Tibial artery (tissue), 4 donors: ENCODE measurements around the gene PTPRN2.

Experiments used
- DNase-seq, 2 donors: peaks; one replicate each; pipeline ENCODE4 v3.0.0-alpha.2; 2019
- H3K27ac ChIP-seq, 2 donors: fragments of 200-600 bp; sonication (generic) in 1 of 2; 1 replicate in 1 of 2; 2 replicates in 1 of 2; pipeline ENCODE4 v1.5.1; 2018 to 2019; ENCODE audit warnings: mild to moderate bottlenecking in 1 of 2
- H3K27me3 ChIP-seq, 2 donors: fragments of 200-600 bp; sonication (generic) in 1 of 2; one replicate each; pipeline versions ENCODE4 v1.5.1 to v1.6.0; 2016 to 2019
- H3K36me3 ChIP-seq, 3 donors: fragments of 200-600 bp; sonication (generic) in 2 of 3; one replicate each; pipeline ENCODE4 v1.5.1; 2016 to 2019; ENCODE audit warnings: mild to moderate bottlenecking in 2 of 3
- H3K4me1 ChIP-seq, 4 donors: fragments of 200-600 bp; sonication (generic) in 2 of 4; 1 replicate in 3 of 4; 2 replicates in 1 of 4; pipeline ENCODE4 v1.5.1; 2016 to 2019
- H3K4me3 ChIP-seq, 2 donors: fragments of 200-600 bp; sonication (generic) in 1 of 2; 1 replicate in 1 of 2; 2 replicates in 1 of 2; pipeline ENCODE4 v1.5.1; 2018 to 2019; ENCODE audit warnings: mild to moderate bottlenecking in 2 of 2
- H3K9me3 ChIP-seq, 3 donors: fragments of 200-600 bp; sonication (generic) in 1 of 3; one replicate each; pipeline ENCODE4 v1.5.1; 2016 to 2019
- intact Hi-C: fragments of 100-400 bp; cut with DNase I; formaldehyde crosslinking; loops from one replicate; pipeline ENCODE4 v1.15.0; 2023; ENCODE audit warnings: low total_unique reads
- TF ChIP-seq, protein P1 (sequence below), 2 experiments: fragments of 200-600 bp in 1 of 2; fragments of 450-650 bp in 1 of 2; IDR thresholded peaks; one replicate each; pipeline ENCODE4 v1.5.1; 2017 to 2019; ENCODE audit warnings: antibody characterized with exemption in 2 of 2, mild to moderate bottlenecking in 1 of 2, moderate library complexity in 1 of 2

The PTPRN2 gene

DNA sequence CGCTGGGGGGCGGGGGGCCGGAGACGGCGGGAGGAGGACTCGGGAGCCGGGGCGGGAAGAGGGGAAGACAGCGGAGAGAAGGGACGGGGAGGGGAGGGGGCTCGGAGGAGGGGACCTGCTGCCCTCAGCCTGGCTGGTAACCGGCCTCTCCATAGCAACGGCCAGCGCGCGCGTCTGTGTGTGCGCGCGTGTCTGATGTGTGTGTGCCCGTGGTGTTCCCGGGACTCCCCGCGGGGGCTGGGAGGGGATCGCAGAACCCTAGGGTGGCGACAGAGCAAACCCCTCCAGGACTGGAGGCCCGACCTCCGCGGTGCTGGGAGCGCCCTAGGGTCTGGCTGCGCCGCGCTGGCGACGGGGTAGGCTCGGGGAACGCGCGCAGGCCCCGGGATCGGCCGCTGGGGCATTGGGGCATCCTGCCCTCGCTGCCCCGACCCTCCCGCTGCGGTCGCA, 894.5 kb downstream of the PTPRN2 start:
- peaks cover 0 to 61% of the 10 kb centered on the region in 2 donors for H3K27me3 ChIP-seq
- intact Hi-C loops = no loop called here
- H3K9me3 ChIP-seq = peaks cover 0 to 3% (median 0%) of the 10 kb centered on the region in 3 donors
- no peak overlapping the region for H3K27ac ChIP-seq
- TF ChIP-seq, protein P1, sequence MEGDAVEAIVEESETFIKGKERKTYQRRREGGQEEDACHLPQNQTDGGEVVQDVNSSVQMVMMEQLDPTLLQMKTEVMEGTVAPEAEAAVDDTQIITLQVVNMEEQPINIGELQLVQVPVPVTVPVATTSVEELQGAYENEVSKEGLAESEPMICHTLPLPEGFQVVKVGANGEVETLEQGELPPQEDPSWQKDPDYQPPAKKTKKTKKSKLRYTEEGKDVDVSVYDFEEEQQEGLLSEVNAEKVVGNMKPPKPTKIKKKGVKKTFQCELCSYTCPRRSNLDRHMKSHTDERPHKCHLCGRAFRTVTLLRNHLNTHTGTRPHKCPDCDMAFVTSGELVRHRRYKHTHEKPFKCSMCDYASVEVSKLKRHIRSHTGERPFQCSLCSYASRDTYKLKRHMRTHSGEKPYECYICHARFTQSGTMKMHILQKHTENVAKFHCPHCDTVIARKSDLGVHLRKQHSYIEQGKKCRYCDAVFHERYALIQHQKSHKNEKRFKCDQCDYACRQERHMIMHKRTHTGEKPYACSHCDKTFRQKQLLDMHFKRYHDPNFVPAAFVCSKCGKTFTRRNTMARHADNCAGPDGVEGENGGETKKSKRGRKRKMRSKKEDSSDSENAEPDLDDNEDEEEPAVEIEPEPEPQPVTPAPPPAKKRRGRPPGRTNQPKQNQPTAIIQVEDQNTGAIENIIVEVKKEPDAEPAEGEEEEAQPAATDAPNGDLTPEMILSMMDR (IDR thresholded peaks at IDR 0.05) = no peak
- peak in 1 of 2 donors; percentile 56 for DNase-seq
- H3K4me1 ChIP-seq = peaks cover 0 to 52% (median 43%) of the 10 kb centered on the region in 4 donors
- no peaks in the 10 kb centered on the region for H3K36me3 ChIP-seq
- peak overlapping the region in 1 of 2 donors; percentile 6 for H3K4me3 ChIP-seq

DNA sequence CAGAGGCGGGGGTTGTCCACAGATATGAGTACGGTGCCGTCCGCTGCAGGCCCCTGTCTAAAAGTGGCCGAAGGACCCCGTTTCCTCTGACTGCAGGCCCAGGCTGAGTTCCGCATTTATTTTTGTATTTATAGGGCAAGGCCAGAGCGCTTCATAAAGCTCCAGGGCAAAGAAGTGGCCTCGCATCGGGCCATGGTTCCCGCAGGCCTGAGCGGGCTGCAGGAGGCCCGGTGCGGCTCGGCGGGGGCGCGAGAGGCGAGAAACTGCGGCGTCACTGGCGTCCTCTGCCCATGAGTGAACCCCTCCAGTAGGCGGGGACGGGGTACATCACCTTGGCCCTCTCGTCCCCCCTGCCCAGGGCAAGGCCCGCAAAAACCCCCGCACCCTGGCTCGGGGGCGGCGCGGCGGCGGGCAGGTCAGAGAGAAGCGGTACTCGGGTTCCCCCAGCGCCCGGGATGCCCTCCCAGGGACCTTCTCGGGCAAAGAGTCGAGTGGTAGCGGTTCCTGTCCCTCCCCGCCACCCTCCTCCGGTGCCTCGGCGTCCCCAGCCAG, 895.1 kb downstream of the PTPRN2 start:
- Histone ChIP-seq H3K27me3 (peaks cover 0 to 67% of the 10 kb centered on the region in 2 donors), H3K36me3 (no peaks in the 10 kb centered on the region), H3K27ac (no peak overlapping the region), H3K4me1 (peaks cover 0 to 52% (median 43%) of the 10 kb centered on the region in 4 donors), H3K4me3 (no peak overlapping the region), H3K9me3 (peaks cover 0 to 3% (median 0%) of the 10 kb centered on the region in 3 donors)
- peak in 1 of 2 donors; percentile 51 for DNase-seq
- TF ChIP-seq, protein P1 (IDR thresholded peaks at IDR 0.05) = no peak
- intact Hi-C loops = no loop called here

DNA sequence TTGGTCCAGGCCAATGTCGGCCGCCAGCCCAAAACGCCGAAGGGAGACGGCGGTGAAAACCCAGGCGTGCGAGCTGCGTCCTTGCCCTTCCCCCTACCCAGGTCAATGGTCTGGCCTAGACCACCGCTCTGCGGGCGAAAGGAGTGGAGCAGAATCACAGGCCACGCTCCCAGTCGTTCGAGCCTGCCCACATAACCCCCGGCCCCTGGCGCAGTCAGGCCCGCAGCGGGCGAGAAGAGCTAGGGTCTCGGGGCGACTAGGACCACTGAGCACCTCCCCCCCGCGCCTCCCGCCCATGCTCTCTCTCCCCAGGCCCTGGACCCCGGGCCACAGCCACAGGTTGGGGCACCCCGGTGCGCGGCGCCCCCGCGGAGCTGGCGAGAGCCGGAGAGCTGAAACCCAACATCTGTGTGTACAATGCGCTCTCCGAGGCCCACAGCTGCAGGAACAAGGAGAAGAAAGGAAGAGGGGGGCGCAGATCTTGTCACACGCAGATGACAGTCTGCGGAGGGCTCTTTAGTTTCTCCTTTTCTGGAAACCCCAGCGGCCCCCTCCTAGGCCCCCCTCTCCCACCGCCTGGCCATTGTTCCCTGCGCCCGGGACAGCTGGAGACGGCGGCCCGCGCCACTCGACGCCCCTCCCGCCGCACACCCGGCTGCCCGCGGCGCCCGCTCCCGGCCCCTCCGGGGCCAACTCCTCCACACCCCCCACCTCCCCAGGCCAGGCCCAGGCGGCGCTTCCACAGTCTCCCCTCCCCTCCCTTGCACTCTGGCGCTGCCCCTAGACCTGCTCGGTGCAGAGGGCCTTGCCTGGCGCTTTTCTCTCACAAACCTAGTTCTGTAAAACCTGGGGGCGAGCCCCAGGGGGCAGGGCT, 895.8 kb downstream of the PTPRN2 start:
- Histone ChIP-seq H3K36me3 (no peaks in the 10 kb centered on the region), H3K27me3 (peaks cover 0 to 74% of the 10 kb centered on the region in 2 donors), H3K27ac (no peak overlapping the region), H3K9me3 (peaks cover 0 to 3% (median 0%) of the 10 kb centered on the region in 3 donors), H3K4me1 (peaks cover 0 to 52% (median 43%) of the 10 kb centered on the region in 4 donors), H3K4me3 (peak overlapping the region; percentile 31 to 46)
- TF ChIP-seq, protein P1 (IDR thresholded peaks at IDR 0.05) = no peak
- peak in 1 of 2 donors; percentile 63 for DNase-seq
- intact Hi-C loops = no loop called here

DNA sequence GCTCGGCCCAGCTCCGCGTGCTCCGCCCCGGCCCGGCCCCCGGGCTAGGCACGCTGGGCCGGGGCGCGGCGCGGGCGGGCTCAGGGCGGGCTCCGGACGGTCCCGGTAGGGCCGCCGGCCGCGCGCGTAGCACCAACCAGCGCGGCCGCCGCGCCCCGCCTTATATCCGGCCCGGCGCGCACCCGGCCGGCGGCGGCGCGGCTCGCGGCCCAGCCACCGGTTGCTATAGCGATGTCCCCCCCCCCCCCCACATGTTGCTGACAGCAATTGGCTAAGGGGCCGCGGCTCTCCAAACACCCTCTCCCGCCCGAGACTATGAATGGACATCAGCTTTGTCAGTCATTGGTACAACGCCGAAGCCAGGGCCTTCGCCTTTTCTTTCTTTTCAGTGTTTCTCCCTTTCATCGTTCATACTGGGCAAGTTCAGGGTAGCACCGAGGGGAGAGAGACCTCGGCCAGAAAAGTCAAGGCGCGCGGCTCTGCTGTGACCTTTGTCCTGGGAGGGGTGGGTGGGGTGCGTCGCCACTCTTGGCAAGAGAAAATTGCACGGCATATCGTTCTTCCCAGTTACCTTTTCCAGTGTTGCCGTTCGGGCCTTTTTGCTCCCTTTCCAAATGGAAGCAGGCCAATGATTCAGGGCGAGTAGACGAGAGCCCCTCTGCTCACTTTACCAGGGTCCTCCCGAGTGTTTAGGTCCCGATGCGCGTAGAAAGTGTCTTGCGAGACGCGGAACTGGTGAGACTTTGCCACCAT, 896.6 kb downstream of the PTPRN2 start:
- Histone ChIP-seq H3K4me3 (peak overlapping the region; percentile 31 to 50), H3K4me1 (peaks cover 0 to 52% (median 43%) of the 10 kb centered on the region in 4 donors), H3K36me3 (no peaks in the 10 kb centered on the region), H3K27me3 (peaks cover 0 to 82% of the 10 kb centered on the region in 2 donors), H3K27ac (no peak overlapping the region), H3K9me3 (peaks cover 0 to 3% (median 0%) of the 10 kb centered on the region in 3 donors)
- TF ChIP-seq, protein P1 (IDR thresholded peaks at IDR 0.05) = no peak
- DNase-seq = peak; percentile 61 to 65
- intact Hi-C loops = no loop called here

DNA sequence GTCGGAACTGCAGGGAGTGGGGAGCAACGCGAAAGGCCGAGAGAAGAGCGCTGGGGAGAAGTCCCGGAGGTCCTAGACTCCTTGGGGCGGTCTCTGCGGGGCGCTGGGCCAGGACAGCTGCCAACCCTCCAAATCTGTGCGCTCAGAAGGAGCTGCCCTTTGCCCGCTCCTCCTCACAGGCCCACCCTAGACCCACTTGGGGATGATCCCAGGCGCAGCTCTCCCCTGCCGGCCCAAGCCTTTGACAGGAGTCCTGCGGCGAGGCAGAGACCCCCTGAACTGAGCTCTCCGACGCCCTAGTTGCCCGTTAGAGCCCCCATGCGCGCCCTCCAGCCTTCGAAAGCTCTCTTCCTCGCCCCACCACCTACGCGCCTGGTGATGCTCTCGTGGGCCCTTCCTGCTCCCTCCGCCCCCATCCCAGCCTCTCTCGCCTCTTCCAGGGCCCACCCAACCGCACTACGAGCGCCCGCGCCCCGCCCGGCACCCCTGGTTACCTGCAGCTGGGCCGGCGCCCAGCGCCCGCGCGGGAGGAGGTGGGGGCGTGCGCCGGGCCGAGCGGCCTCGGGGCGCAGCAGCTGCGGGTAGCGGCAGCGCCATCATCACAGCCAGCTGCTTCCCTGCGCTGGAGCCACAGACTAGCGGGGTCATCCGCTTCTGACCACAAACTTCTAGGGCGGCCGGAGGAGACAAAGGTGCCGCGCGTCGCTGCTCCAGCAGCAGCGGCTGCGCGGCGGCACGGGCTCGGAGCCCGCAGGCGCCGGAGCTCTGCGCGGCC, 897.4 kb downstream of the PTPRN2 start:
- intact Hi-C loops = no loop called here
- H3K4me1 ChIP-seq = peaks cover 0 to 60% (median 48%) of the 10 kb centered on the region in 4 donors

More for the DNA sequence above, 897.4 kb downstream of the PTPRN2 start:
- H3K27ac ChIP-seq = no peak overlapping the region
- H3K36me3 ChIP-seq = no peaks in the 10 kb centered on the region
- peaks cover 0 to 90% of the 10 kb centered on the region in 2 donors for H3K27me3 ChIP-seq
- peak overlapping the region; percentile 31 to 50 for H3K4me3 ChIP-seq
- H3K9me3 ChIP-seq = no peaks in the 10 kb centered on the region
- TF ChIP-seq, protein P1 (IDR thresholded peaks at IDR 0.05) = no peak
- peak in 1 of 2 donors; percentile 44 for DNase-seq
